Panc1 (cell line): ENCODE results near the gene CD276.
"Not testable (repeated sequence)": the region's sequence is repeated elsewhere in the genome, so short reads cannot be mapped to it uniquely, and the experiment has no call there.

Experiments used
- CTCF ChIP-seq: fragments of 450-650 bp; IDR thresholded peaks from 2 replicates; pipeline ENCODE4 v1.5.1; 2017; ENCODE audit warnings: mild to moderate bottlenecking
- POLR2AphosphoS5 ChIP-seq: IDR thresholded peaks from 2 replicates; pipeline ENCODE4 v1.6.1; 2012; ENCODE audit warnings: mild to moderate bottlenecking, low read depth, low read length, moderate library complexity
- REST ChIP-seq, 2 experiments: IDR thresholded peaks; 2 replicates each; pipeline ENCODE4 v1.6.1; 2011 to 2012; ENCODE audit warnings: low read depth in 2 of 2, control low read depth in 1 of 2, low read length in 1 of 2, mild to moderate bottlenecking in 1 of 2, moderate library complexity in 1 of 2; ENCODE audit not compliant: insufficient read depth in 1 of 2

GRCh38 chr15:73704142-73704868 is 20.1 kb downstream of the CD276 start:
- not testable (repeated sequence) for TF ChIP-seq CTCF; REST (IDR thresholded peaks at IDR 0.05; ENCODE audit: insufficient read depth in 1 of 2, low read depth in 2 of 2, low read length in 1 of 2); POLR2AphosphoS5
